ENCODE data around the gene ADARB2.
"Not testable (repeated sequence)": the region's sequence is repeated elsewhere in the genome, so short reads cannot be mapped to it uniquely, and the experiment has no call there.

ADARB2 gene

GRCh38 chr10:1366322-1366691 is 371.0 kb downstream of the ADARB2 start:
- DNase-seq (ENCODE audit: low read depth): no peak

- DNase-seq (ENCODE audit: low read depth): no peak
Measured at GRCh38 chr10:1365540-1366321, 371.6 kb downstream of the ADARB2 start.

- no peak for DNase-seq (ENCODE audit: low read depth)
Measured at GRCh38 chr10:1364151-1364910, 373.0 kb downstream of the ADARB2 start.

- DNase-seq (ENCODE audit: low read depth): no peak
Measured at GRCh38 chr10:1363446-1364121, 373.7 kb downstream of the ADARB2 start.

- no peak for DNase-seq (ENCODE audit: low read depth)
Measured at GRCh38 chr10:1362589-1363445, 374.5 kb downstream of the ADARB2 start.

GRCh38 chr10:1361411-1362105 is 375.8 kb downstream of the ADARB2 start:
- DNase-seq (ENCODE audit: low read depth): no peak

DNA sequence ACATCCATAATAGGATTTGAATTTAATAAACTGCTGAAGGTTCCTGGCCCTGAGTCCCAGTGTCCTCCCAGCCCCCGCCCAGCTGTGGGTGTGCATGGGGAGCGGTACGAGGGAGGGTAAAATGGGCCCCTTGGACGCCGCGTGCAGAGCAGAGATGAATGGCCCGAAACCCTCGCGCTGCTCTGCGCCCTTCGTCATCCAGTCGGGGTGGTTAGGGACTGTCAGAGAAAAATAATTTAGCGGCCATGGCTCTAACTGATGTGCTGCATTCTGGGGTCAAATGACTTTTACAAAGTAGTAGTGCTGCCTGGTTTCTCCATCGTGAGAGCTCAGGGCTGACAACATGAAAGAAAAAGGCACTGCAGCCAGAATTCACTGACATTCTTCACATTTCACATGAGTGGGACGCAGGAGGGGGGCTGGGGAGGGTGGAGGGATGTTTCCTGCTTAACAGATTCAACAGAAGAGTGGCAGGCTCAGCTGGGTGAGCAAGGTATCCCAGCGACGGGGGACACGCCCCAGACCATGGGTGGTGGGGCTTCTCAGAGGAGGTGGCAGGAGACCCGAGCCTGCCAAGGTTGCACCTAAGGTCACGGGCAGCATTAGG is 376.7 kb downstream of the ADARB2 start:
- DNase-seq (ENCODE audit: low read depth): no peak

- DNase-seq (ENCODE audit: low read depth): no peak
Measured at GRCh38 chr10:1360011-1360557, 377.2 kb downstream of the ADARB2 start.

GRCh38 chr10:1359626-1359955 is 377.7 kb downstream of the ADARB2 start:
- DNase-seq (ENCODE audit: low read depth): no peak

- no peak for DNase-seq (ENCODE audit: low read depth)
Measured at GRCh38 chr10:1358860-1359625, 378.3 kb downstream of the ADARB2 start.

- no peak for DNase-seq (ENCODE audit: low read depth)
Measured at GRCh38 chr10:1358147-1358546, 379.2 kb downstream of the ADARB2 start.

DNA sequence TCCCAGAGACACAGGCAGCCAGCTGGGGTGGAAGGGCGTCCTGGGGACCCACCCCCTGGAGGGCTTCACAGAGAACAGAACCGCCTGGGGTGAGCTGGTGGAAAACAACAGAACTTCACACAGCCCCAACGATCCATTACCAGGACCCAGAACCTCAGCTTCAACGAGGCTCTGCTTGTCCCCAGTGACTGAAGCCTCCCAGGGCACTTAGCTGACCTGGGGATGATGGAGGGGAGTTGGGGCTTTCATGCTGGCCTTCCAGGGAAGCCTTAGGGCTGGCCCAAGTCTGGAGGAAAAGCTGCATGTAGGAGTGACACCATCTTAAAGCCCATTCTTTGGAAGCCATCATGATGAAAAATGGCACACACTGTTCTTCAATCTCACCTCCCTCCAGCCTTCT is 381.0 kb downstream of the ADARB2 start:
- DNase-seq (ENCODE audit: low read depth): no peak

- no peak for DNase-seq (ENCODE audit: low read depth)
Measured at GRCh38 chr10:1354809-1355710, 382.3 kb downstream of the ADARB2 start.

DNA sequence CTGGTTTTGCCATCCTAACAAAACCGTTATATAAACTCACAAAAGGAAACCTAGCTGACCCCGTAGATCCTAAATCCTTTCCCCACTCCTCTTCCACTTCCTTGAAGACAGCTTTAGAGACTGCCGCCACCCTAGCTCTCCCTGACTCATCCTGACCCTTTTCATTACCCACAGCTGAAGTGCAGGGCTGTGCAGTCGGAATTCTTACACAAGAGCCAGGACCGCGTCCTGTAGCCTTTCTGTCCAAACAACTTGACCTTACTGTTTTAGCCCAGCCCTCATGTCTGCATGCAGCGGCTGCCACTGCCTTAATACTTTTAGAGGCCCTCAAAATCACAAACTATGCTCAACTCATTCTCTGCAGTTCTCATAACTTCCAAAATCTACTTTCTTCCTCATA is 385.0 kb downstream of the ADARB2 start:
- DNase-seq (ENCODE audit: low read depth): not testable (repeated sequence)

DNA sequence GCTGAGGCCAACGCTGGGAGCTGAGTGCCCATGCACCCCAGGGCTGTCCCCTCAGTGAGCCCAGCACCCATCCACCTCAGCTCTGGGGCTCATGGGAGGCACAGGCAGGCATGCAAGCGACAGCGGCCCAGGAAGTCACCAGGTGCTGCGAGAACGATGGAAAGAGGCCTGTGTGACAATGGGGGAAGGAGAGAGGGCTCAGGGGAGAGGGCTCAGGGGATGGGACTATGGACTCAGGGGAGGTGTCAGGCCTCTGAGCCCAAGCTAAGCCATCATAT is 388.6 kb downstream of the ADARB2 start:
- DNase-seq (ENCODE audit: low read depth): no peak

DNA sequence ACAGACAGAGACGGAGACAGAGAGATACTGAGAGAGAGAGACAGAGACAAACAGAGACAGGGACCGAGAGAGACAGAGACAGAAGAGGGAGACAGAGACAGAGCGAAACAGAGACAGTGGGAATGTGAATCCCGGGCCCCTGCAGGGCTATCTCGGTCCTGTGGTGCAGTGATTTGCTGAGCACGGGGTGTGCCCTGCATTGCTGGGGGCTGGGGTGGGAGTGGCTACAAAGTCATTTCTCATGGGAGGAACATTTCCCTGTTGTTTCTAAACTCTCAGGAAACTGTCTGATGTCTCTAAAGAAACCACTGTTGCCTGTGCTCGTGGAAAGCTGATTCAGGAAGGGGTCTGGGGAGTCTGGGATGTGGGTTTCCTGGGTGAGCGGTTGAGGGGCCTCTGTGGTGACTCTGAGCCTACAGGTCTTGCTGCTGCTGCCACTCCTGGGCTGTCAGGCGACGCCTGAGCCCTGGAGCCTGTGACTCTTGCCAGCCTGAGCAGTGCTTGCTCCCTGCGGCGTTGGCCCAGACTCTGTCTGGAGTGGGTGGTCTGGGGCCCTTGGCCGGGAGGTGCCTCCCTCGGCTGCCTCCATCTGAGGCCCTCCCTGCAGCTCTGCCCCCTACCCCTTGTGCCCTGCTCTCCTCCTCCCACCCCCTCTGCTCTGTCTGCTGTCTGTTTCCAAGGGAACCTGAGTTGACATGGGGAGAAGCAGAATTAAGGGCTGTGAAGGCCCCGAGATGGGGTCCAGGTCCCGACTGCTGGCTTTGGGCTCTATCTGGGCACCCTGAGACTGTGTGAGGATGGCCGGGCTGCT is 389.2 kb downstream of the ADARB2 start:
- no peak for DNase-seq (ENCODE audit: low read depth)

DNA sequence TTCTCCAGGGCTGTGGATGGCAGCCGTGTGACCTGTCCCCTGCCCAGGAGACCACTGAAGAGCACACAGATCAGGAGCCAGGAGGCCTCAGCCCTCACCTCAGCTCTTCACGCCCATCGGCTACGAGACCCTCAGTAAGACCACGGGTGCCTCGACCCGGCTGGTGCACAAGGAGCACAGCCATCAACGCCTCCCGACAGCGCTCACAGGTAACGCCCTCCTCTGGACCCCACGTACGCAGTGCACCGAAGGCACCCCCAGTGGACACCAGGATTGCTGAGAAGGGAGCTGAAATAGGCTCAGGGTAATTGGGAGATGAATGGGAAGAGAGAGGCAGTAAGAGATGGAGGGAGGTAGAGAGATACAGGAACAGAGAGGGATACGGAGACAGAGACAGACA is 389.8 kb downstream of the ADARB2 start:
- DNase-seq (ENCODE audit: low read depth): no peak

DNA sequence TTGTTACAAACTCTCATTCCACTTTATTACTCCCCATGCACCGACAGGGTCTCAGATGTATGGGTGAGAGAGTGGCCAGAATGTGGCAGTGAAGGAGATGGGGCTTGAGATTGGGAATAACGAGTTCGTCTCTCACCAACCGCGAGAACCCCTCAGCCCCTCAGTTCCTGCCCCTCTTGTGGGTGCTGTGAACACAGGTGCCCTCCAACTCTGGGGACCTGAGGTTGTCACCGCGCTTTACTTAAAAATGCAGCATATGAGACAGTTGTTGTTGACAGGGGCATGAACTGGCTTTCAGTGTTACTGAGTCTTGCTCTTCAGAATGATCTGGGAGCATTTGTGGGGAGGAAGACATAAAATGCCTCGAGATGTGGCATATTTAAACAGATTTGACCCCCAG is 391.1 kb downstream of the ADARB2 start:
- no peak for DNase-seq (ENCODE audit: low read depth)

All from activated T-helper 9 cell treated with anti-CD3 and anti-CD28 coated beads, Interleukin-2, amount 50 U/mL, for 16 hours (primary cell).